HepG2 (cell line): ENCODE data around the gene KCNMA1. TPM values are rescaled to one million over a fixed set of nuclear protein-coding genes. Genes with fewer than 3 reads are reported as not detected.

ENCODE experiments used
- ESRRA ChIP-seq: sonication (generic); formaldehyde crosslinking; IDR thresholded peaks from 2 replicates; pipeline ENCODE4 v1.5.1; 2020; ENCODE audit warnings: mild to moderate bottlenecking, low read depth, missing genetic modification reagents
- HMGXB3 ChIP-seq: sonication (generic); formaldehyde crosslinking; IDR thresholded peaks from 2 replicates; pipeline ENCODE4 v1.4.0; 2020; ENCODE audit warnings: missing genetic modification reagents, borderline replicate concordance
- THYN1 ChIP-seq: sonication (generic); formaldehyde crosslinking; IDR thresholded peaks from 2 replicates; pipeline ENCODE4 v1.8.1; 2023; ENCODE audit warnings: low read depth, mild to moderate bottlenecking, moderate library complexity, missing genetic modification reagents, borderline replicate concordance
- YEATS2 ChIP-seq: sonication (generic); formaldehyde crosslinking; IDR thresholded peaks from 2 replicates; pipeline ENCODE4 v1.4.0; 2020; ENCODE audit warnings: missing genetic modification reagents, borderline replicate concordance
- ZNF124 ChIP-seq: sonication (generic); formaldehyde crosslinking; IDR thresholded peaks from 2 replicates; pipeline ENCODE4 v1.4.0; 2020; ENCODE audit warnings: missing genetic modification reagents
- ZNF713 ChIP-seq: sonication (generic); formaldehyde crosslinking; IDR thresholded peaks from 2 replicates; pipeline ENCODE4 v1.4.0; 2020; ENCODE audit warnings: mild to moderate bottlenecking, missing genetic modification reagents
- polyA plus RNA-seq, 8 experiments: library from polyadenylated mRNA; depleted of rRNA in 3 of 8; stranded (reverse) in 7 of 8; unstranded in 1 of 8; fragments of >200 nt; fragmentation: Illumina TruSeq in 4 of 8; extraction: Trizol in 4 of 8; gene quantifications; 2 replicates each; pipeline versions ENCODE4 v1.2.1 to v1.2.3, GENCODE V29; 2011 to 2016; ENCODE audit warnings: low read depth in 4 of 8, missing spikeins in 1 of 8, mixed read lengths in 1 of 8; ENCODE audit not compliant: insufficient read depth in 1 of 8
- total RNA-seq, 5 experiments: library from RNA; depleted of rRNA; stranded (reverse); fragments of >200 nt; fragmentation: Illumina TruSeq; extraction: Trizol; gene quantifications; 2 replicates each; pipeline ENCODE4 v1.2.3, GENCODE V29; 2016; ENCODE audit warnings: low read depth in 1 of 5
- TF ChIP-seq, protein P1 (sequence below): IDR thresholded peaks from 2 replicates; pipeline ENCODE4 v1.6.1; 2016
- TF ChIP-seq, protein P2 (sequence below): sonication (generic); formaldehyde crosslinking; IDR thresholded peaks from 2 replicates; pipeline ENCODE4 v1.8.1; 2022; ENCODE audit warnings: mild to moderate bottlenecking, missing genetic modification reagents

The KCNMA1 gene
- total and polyA plus RNA-seq, 2 of the 13 experiments (the other 11 are each of a cell fraction or from before 2014, with no cell fraction given), result 0.02 TPM; not detected in 1

- TF ChIP-seq ZNF124 (CRISPR knock-in tag), result no peak
- TF ChIP-seq, protein P1, sequence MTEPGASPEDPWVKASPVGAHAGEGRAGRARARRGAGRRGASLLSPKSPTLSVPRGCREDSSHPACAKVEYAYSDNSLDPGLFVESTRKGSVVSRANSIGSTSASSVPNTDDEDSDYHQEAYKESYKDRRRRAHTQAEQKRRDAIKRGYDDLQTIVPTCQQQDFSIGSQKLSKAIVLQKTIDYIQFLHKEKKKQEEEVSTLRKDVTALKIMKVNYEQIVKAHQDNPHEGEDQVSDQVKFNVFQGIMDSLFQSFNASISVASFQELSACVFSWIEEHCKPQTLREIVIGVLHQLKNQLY, result no peak
- no peak for TF ChIP-seq ESRRA (CRISPR knock-in tag)
- no peak for TF ChIP-seq THYN1 (CRISPR knock-in tag)
- no peak for TF ChIP-seq HMGXB3 (CRISPR knock-in tag)
- TF ChIP-seq, protein P2, sequence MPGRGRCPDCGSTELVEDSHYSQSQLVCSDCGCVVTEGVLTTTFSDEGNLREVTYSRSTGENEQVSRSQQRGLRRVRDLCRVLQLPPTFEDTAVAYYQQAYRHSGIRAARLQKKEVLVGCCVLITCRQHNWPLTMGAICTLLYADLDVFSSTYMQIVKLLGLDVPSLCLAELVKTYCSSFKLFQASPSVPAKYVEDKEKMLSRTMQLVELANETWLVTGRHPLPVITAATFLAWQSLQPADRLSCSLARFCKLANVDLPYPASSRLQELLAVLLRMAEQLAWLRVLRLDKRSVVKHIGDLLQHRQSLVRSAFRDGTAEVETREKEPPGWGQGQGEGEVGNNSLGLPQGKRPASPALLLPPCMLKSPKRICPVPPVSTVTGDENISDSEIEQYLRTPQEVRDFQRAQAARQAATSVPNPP (CRISPR knock-in tag), result no peak
- TF ChIP-seq YEATS2 (CRISPR knock-in tag), result no peak
- TF ChIP-seq ZNF713, result no peak
Observed at GRCh38 chr10:77261146-77261545, 376.5 kb downstream of the KCNMA1 start (continued).
